Stomach (tissue), 4 donors: ENCODE measurements around the gene ZNF625.

Experiments used
- POLR2AphosphoS5 ChIP-seq, 3 donors: sonication (generic); formaldehyde crosslinking; IDR thresholded peaks; one replicate each; pipeline ENCODE4 v1.6.1; 2016; ENCODE audit warnings: antibody characterized with exemption in 3 of 3
- TF ChIP-seq, protein P1 (sequence below), 7 experiments: fragments of 450-650 bp in 4 of 7; fragments of 200-600 bp in 3 of 7; sonication (generic) in 3 of 7; IDR thresholded peaks; one replicate each; pipeline ENCODE4 v1.5.1; 2016 to 2019; ENCODE audit warnings: antibody characterized with exemption in 7 of 7, control low read depth in 2 of 7, mild to moderate bottlenecking in 1 of 7

GRCh38 chr19:12166626-12167025, 10.1 kb upstream of the ZNF625 start:
- TF ChIP-seq, protein P1, sequence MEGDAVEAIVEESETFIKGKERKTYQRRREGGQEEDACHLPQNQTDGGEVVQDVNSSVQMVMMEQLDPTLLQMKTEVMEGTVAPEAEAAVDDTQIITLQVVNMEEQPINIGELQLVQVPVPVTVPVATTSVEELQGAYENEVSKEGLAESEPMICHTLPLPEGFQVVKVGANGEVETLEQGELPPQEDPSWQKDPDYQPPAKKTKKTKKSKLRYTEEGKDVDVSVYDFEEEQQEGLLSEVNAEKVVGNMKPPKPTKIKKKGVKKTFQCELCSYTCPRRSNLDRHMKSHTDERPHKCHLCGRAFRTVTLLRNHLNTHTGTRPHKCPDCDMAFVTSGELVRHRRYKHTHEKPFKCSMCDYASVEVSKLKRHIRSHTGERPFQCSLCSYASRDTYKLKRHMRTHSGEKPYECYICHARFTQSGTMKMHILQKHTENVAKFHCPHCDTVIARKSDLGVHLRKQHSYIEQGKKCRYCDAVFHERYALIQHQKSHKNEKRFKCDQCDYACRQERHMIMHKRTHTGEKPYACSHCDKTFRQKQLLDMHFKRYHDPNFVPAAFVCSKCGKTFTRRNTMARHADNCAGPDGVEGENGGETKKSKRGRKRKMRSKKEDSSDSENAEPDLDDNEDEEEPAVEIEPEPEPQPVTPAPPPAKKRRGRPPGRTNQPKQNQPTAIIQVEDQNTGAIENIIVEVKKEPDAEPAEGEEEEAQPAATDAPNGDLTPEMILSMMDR (IDR thresholded peaks at IDR 0.05): no peak
- TF ChIP-seq POLR2AphosphoS5 (IDR thresholded peaks at IDR 0.05): no peak
